M059J (cell line): ENCODE measurements around the gene WNK2. TPM values are rescaled to one million over a fixed set of nuclear protein-coding genes. Genes with fewer than 3 reads are reported as not detected.

Experiments used
- DNase-seq: peaks from one replicate; pipeline ENCODE4 v3.0.0-alpha.2; 2012; ENCODE audit warnings: low read depth
- total RNA-seq: library from RNA; depleted of rRNA; stranded (reverse); fragments of >200 nt; shearing (Covaris generic); gene quantifications from 2 replicates; pipeline ENCODE4 v1.2.3, GENCODE V29; 2014

WNK2 gene
- total RNA-seq, 1 experiment from 2014 or later, result 0.02 TPM

DNA sequence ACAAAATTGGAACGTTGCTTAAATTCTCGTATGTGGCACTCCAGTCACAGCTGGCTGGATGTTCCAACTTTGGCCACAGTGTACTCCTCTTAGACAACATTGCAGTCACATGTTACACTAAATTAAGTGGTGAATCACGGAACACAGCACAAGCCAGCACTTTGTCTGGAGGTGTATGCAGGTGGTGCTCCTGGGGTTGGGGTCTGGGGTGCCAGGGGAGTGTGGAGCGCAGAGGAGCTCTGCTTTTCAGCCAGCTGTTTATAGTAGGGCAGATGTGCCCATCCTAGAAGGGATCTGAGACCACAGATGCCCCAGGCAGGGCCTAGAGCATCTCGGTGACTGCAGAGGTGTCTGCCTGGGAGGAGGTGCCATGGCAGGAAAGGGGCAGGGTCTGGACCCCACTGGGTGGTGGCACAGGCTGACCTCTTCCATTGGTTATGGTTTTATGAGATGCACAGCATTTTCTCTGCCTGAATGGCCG, 82.6 kb downstream of the WNK2 start:
- no peak for DNase-seq

DNA sequence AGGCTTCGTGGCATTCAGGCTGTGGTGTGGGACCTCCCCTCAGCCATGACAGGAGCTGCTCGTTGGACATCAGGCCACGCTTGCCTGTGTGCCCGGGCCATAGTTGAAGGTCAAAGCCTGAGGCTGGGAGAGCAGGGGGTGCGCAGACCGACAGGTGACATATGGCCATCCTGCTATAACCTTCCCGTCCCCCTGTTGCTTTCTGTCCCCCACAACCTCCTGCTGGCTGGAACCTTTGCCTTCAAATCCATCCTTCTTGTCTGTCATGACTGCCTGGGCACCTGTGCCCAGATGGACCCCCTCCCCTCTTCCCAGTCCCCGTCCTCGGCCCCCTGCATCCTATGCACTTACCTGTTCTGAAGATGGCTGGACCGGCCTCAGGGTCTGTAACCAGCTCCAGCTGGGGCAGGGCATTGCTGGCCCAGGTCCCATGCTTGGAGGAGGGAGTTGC, 83.2 kb downstream of the WNK2 start:
- DNase-seq, result no peak

DNA sequence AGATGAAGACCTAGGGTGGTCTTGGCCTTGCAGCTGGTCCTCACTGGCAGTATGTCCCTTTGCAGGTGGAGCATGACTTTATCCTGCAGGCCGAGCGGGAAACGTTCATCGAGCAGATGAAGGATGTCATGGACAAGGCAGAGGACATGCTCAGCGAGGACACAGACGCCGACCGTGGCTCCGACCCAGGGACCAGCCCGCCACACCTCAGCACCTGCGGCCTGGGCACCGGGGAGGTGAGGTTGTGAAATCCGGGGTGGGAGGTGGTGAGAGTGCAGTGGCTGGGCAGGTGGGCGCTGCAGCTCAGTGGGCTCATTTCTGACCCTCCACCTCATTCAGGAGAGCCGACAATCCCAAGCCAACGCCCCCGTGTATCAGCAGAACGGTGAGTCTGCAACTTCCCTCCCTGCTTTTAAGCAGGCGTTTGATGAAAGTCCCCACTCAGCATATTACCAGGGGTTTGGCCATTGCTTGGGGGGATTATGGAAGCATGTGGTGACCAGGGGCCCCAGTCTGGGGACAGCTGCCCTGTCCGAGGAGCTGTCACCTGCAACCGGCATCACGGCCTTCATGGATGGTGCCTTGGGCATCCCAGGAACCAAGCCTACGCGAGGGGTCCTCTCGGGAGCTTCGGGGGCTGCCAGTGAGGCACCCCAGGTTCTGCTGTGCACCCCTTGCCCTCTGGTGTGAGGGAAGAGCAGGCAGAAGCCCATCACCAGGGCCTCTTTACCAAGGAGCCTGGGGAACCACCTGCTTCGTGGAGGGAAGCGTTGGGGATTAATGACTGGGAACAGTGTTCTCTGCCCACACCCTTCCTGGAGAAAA, 84.0 kb downstream of the WNK2 start:
- DNase-seq, result no peak

- DNase-seq, result no peak
These were observed 84.8 kb downstream of the WNK2 start for GRCh38 chr9:93268551-93269314.

DNA sequence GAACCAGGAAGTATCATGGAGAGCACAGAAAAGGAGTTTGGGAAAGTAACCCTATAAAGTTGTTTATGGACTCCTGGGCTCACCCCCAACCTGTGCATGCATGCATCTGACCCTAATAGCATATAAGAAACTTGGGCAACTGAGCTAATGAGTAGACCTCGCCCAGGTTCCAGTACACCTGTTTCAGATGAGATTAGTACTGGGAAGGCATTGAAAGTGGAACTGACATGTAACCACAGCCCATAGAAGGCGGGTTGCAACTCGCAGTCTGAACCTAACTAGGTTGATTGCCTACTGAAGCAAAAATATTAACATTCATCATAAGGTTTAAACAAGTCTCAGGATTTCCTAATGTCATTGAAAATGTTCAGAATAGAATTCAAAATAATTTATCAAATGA, 87.0 kb downstream of the WNK2 start:
- DNase-seq, result no peak

DNA sequence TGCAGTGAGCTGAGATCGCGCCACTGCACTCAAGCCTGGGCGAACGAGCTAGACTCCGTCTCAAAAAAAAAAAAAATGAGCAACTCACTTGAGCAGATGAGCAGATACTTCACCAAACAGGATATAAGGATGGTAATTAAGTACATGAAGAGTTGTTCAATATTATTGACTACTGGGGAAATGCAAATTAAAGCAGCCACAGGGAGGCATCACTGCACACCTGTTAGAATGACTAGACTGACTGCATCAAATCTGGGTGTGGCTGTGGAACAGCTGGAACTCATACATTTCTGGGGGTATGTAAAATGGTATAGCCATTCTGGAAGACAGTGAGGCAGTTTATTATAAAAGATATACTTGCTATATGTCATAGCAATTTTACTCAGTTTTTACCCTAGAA, 93.0 kb downstream of the WNK2 start:
- DNase-seq, result no peak

- no peak for DNase-seq
These were observed 94.2 kb downstream of the WNK2 start for GRCh38 chr9:93278144-93278543.

- DNase-seq, result no peak
These were observed 96.8 kb downstream of the WNK2 start for GRCh38 chr9:93280661-93281259.

DNA sequence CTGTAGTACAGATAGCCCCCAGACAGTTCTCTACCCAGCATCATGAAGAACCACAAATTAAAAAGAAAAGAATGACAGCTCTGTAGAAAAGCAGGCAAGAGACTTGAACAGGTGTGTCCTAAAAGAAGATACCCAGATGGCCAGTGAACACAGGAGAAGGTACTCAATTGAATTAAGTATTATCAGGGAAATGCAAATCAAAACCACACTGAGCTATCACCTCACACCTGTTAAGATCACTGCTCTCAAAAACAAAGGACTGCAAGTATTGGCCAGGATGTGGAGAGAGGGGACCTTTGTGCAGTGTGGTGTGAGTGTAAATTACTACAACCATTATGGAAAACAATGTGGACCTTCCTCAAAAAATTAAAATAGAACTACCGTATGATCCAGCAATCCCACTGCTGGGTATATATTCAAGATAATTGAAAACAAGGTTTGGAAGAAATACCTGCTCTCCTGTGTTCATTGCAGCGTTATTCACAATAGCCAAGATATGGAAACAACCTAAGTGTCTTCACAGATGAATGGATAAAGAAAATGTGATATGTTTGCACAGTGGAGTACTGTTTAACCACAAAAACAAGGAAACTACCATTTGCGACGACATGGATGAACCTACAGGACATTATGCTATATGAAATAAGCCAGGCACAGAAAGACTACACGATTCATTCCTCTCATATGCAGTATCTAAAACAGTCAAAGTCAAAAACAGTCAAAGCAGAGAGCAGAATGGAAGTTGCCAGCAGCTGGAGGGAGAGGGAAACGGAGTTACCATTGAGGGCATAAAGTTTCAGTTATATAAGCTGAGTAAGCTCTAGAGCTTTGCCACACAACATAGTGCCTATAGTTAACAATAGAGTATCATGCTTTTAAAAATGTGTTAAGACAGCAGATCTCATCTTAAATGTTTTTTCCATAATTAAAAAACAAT, 102.6 kb downstream of the WNK2 start:
- DNase-seq, result no peak

DNA sequence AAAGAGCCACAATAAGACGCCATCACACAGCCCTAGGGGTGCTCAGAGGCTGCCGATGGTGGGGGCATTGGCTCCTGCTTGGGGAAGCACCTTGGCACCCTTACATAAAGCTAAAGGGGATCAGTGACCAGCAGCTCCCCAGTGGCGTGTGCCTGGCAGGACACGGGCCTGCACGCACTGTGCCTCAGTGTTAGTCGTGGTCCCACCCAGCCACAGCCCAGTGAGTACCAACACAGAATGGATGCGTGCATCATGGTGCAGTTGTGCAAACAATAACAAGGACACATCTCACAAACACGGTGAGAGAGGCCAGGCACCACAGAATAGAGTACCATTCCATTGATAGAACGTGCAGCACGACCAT, 103.2 kb downstream of the WNK2 start:
- DNase-seq, result no peak

DNA sequence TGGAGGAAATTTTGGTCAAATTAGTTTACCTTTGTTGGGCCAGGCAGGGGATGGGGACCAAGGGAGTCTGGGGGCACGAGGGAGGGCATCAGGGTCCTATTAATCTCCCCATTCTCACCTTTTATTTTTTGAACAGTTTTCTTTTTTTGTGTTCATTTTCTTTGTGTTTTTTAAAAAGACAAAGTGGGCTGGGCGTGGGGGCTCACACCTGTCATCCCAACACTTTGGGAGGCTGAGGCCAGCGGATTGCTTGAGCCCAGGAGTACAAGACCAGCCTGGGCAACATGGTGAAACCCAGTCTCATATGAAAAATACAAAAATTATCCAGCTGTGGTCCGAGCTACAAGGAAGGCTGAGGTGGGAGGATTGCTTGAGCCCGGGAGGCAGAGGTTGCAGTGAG, 103.7 kb downstream of the WNK2 start:
- no peak for DNase-seq

- no peak for DNase-seq
These were observed 104.4 kb downstream of the WNK2 start for GRCh38 chr9:93288341-93288740.

GRCh38 chr9:93288891-93289883, 105.2 kb downstream of the WNK2 start:
- peak; percentile 66 for DNase-seq

DNA sequence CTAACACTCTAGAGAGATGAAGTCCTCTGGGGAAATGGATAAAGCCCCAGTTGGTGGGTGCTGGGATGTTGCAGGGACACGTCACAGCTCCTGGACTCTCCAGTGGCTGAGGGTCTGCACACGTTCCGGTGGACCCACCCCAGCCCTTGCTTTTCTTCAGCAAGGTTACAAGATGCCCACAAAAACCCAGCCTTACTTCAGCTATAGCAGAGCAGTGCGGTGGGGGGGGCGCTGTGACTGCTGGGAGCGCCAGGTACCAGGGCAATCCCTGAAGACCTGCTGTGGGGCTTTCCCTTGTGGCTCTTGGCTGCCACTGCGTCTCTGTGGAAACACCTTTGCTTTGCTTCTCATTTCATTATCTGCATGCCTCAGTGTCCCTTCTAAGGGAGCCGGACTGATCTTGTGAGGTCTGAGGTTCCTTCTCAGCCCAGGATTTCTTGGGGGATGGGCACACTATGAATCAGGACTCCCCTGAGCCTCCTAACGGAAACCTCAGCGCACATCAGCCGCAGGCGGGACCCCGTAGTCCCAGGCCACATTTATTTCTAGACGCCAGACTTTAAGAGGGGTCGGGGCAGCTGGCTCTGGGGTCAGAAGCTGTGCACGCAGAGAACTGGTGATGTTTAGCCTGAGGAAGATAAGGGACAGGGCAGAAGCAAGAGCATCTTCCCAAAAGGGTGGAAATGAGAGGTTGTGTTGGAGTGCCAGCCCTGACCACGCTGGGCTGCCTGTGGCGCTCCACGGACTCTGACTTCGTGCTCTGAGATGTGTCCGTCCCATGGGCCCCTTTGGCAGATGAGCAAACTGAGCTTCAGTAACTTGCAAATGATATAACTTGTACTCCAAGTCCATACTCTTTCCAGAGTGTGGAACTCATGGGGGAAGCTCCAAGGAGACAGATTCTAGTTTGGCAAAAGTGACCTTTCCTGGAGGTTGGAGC, 106.8 kb downstream of the WNK2 start:
- no peak for DNase-seq

DNA sequence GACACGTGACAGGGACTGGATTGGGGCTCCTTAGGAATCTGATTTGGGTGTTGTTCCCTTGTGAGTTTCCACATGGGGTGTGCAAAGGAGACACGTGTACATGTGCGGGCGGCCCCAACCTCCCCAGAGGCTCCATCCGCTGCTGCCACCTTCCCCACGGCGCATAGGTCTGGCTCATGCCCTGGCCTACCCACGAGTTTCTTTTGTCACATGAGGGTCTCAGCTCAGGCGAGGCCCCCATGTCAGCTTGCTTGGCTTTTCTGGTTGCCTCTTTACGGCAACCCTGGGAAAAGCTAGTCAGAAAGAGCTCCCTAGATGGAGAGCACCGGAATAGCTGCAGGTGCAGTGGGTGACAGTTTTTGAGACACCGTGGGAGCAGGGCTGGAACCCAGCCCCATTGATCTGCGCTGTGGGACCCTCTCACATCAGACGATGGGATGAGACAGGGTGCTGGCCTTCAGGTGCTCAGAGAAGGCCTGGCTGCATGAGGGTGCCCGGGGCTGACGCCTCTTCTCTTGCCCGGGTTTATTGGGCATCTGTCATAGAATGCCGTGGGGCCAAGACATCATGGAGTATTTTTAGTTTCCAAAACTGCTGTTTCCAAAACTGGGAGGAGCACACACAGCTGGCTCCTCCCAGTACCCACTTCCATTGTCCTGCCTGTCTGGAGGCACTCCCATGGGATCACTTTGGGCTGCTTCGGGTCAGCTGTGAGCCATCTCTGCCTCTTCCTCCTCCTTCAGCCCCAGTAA, 107.8 kb downstream of the WNK2 start:
- DNase-seq, result no peak

DNA sequence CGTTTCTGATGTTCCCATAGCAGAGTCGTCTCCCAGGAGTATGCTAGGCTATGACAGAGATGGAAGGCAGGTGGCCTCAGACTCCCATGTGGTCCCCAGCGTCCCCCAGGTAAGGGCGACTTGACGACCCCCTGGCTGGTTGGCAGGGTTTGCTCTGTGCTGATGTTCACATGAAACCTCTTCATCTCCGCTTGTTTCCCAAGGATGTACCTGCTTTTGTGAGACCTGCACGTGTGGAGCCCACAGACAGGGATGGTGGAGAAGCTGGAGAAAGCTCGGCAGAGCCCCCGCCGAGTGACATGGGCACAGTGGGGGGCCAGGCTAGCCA, 108.3 kb downstream of the WNK2 start:
- no peak for DNase-seq

- no peak for DNase-seq
These were observed 108.9 kb downstream of the WNK2 start for GRCh38 chr9:93292664-93293328.

DNA sequence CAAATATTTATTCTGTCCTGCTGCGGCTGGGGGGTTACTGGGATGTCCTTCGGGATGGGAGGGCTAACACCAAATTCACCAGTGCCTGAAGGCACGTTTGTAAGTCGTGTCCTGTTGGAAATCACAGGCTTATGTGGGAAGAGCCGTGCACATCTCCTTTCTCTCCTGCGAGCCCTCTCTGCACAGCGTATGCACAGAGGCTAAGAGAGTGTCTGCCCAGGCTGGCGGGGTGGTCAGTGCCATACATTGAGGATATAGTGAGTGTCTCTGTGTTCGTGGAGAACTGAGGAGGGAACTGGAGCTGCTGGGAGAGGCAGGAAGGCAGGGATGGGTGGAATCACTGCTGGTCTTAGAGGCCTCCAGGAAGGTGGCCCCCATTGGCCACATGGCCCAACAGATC, 110.1 kb downstream of the WNK2 start:
- no peak for DNase-seq
